ENCODE measurements around the gene SNRPD2. TPM values are rescaled to one million over a fixed set of nuclear protein-coding genes. Genes with fewer than 3 reads are reported as not detected.

SNRPD2 gene
- total RNA-seq, 1 donor from 2014 or later, result 405 TPM

DNA sequence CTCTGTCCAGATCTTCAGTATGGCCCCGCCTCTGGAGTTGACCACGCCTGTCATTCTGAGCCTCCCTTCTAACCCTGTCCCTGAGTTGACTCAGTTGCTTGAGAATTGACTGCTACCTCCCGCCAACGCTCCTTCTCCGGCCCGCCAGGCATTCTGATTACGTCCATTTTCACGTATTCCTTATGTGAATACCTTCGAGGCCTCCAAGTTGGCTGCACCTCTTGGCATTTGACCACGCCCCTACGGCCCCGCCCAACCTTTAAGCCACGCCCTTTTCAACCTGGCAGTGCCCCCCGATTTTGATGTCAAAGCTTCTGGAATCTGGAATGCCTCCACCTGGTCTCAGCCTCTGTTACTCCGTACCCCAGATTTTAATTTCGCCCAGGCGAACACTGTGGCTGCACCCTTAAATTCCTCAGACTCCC lies 50.9 kb downstream of the SNRPD2 start:
- Mint-ChIP-seq H3K27me3 (ENCODE audit: insufficient read depth, low read depth) (peaks cover 17% of the 10 kb centered on the region), H3K36me3 (no peaks in the 10 kb centered on the region), H3K27ac (no peak overlapping the region), H3K4me3 (peak overlapping the region; percentile 71), H3K9me3 (no peaks in the 10 kb centered on the region), H3K4me1 (peaks cover 45% of the 10 kb centered on the region)
- Histone ChIP-seq H3K36me3 (no peaks in the 10 kb centered on the region), H3K4me3 (peak overlapping the region; percentile 39), H3K27me3 (peaks cover 23% of the 10 kb centered on the region), H3K9ac (no peak overlapping the region), H3K4me1 (peaks cover 13% of the 10 kb centered on the region), H3K27ac (no peak overlapping the region), H3K4me2 (peak overlapping the region; percentile 74), H3K9me3 (ENCODE audit: low read depth) (no peaks in the 10 kb centered on the region), H3K79me2 (ENCODE audit: low read depth) (no peaks in the 10 kb centered on the region), H4K20me1 (ENCODE audit: low read depth) (peaks cover 4% of the 10 kb centered on the region), H2AFZ (replicated peaks) (no peak overlapping the region), H3F3A (ENCODE audit: low read depth) (peaks cover 61% of the 10 kb centered on the region)
- TF ChIP-seq EZH2phosphoT487 (IDR thresholded peaks at IDR 0.05) (no peak), EZH2 (IDR thresholded peaks at IDR 0.05) (no peak)
- TF ChIP-seq, protein P1, sequence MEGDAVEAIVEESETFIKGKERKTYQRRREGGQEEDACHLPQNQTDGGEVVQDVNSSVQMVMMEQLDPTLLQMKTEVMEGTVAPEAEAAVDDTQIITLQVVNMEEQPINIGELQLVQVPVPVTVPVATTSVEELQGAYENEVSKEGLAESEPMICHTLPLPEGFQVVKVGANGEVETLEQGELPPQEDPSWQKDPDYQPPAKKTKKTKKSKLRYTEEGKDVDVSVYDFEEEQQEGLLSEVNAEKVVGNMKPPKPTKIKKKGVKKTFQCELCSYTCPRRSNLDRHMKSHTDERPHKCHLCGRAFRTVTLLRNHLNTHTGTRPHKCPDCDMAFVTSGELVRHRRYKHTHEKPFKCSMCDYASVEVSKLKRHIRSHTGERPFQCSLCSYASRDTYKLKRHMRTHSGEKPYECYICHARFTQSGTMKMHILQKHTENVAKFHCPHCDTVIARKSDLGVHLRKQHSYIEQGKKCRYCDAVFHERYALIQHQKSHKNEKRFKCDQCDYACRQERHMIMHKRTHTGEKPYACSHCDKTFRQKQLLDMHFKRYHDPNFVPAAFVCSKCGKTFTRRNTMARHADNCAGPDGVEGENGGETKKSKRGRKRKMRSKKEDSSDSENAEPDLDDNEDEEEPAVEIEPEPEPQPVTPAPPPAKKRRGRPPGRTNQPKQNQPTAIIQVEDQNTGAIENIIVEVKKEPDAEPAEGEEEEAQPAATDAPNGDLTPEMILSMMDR (IDR thresholded peaks at IDR 0.05), result no peak
- DNase-seq (ENCODE audit: low spot score), result peak; percentile 58

- Mint-ChIP-seq H3K27ac (no peak within 1 kb of the TSS), H3K4me3 (peak within 1 kb of the TSS; percentile 90), H3K4me1 (peaks cover 40% of the 10 kb centered on the region), H3K9me3 (no peaks in the 10 kb centered on the region), H3K27me3 (ENCODE audit: insufficient read depth, low read depth) (peaks cover 17% of the 10 kb centered on the region), H3K36me3 (no peaks in the 10 kb centered on the region)
- no peaks in the 10 kb centered on the region for H3K9me3 ChIP-seq (ENCODE audit: low read depth)
- H3K27me3 ChIP-seq, result peaks cover 11% of the 10 kb centered on the region
- peaks cover 12% of the 10 kb centered on the region for H3K4me1 ChIP-seq
- no peak within 1 kb of the TSS for H3K27ac ChIP-seq
- TF ChIP-seq, protein P1 (IDR thresholded peaks at IDR 0.05), result peak; percentile 53
- no peak for TF ChIP-seq EZH2 (IDR thresholded peaks at IDR 0.05)
- no peak for TF ChIP-seq EZH2phosphoT487 (IDR thresholded peaks at IDR 0.05)
- peak; percentile 94 for DNase-seq (ENCODE audit: low spot score)
- peak within 1 kb of the TSS; percentile 58 for H2AFZ ChIP-seq (replicated peaks)
- H3K36me3 ChIP-seq, result no peaks in the 10 kb centered on the region
- peaks cover 4% of the 10 kb centered on the region for H4K20me1 ChIP-seq (ENCODE audit: low read depth)
- no peaks in the 10 kb centered on the region for H3K79me2 ChIP-seq (ENCODE audit: low read depth)
- H3K4me3 ChIP-seq, result peak within 1 kb of the TSS; percentile 59
- H3K4me2 ChIP-seq, result peak within 1 kb of the TSS; percentile 78
- no peak within 1 kb of the TSS for H3K9ac ChIP-seq
- peaks cover 49% of the 10 kb centered on the region for H3F3A ChIP-seq (ENCODE audit: low read depth)
Measured at GRCh38 chr19:45638930-45639729, 52.6 kb downstream of the SNRPD2 start, which contains the start of gene EML2. TSS of gene EML2 (minus strand) at chr19:45639397. CDS start at chr19:45639376, 21 bp downstream.

DNA sequence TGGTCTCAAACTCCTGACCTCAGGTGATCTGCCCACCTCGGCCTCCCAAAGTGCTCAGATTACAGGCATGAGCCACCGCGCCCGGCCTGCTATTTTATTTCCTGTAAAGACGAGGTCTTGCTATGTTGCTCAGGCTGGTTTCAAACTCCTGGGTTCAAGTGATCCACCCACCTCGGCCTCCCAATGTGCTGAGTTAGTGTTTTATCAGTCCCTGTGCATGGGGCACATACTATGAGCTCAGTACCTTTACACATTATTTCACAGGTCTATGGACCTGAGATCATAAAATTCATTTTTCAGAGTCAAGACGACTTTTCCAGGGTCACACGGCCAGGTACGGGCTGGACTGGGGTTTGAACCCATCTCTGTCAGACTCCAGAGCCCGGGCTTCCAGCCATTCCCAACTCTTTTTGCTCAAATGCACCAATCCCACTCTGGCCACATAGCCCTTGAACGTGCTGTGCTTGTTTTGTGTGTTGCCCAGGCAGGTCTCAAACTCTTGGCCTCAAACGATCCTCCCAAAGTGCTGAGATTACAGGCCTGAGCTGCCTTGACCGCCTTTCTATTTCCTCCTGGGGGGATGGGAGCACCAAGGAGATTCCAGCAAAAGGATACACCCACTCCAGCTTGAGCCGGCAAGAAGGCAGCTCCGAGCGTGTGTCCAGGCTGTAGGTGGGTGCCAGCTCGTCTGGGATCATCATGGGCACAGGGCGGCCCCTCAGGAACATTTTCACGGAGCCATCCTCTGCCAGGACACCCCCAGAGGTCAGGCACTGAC lies 53.7 kb downstream of the SNRPD2 start:
- no peak overlapping the region for H3K27ac ChIP-seq
- no peak for DNase-seq (ENCODE audit: low spot score)

More for the DNA sequence above, 53.7 kb downstream of the SNRPD2 start:
- Histone ChIP-seq H3K4me1 (peaks cover 12% of the 10 kb centered on the region), H3K9me3 (ENCODE audit: low read depth) (no peaks in the 10 kb centered on the region), H3K27me3 (peaks cover 8% of the 10 kb centered on the region), H4K20me1 (ENCODE audit: low read depth) (peaks cover 4% of the 10 kb centered on the region), H3K4me3 (peak overlapping the region; percentile 59), H3K4me2 (peak overlapping the region; percentile 78), H3K36me3 (no peaks in the 10 kb centered on the region), H2AFZ (replicated peaks) (no peak overlapping the region), H3K79me2 (ENCODE audit: low read depth) (no peaks in the 10 kb centered on the region), H3K9ac (no peak overlapping the region), H3F3A (ENCODE audit: low read depth) (peaks cover 56% of the 10 kb centered on the region)
- Mint-ChIP-seq H3K36me3 (no peaks in the 10 kb centered on the region), H3K4me3 (peak overlapping the region; percentile 90), H3K27ac (no peak overlapping the region), H3K27me3 (ENCODE audit: insufficient read depth, low read depth) (peaks cover 14% of the 10 kb centered on the region), H3K4me1 (peaks cover 31% of the 10 kb centered on the region), H3K9me3 (no peaks in the 10 kb centered on the region)
- no peak for TF ChIP-seq EZH2phosphoT487 (IDR thresholded peaks at IDR 0.05)
- TF ChIP-seq EZH2 (IDR thresholded peaks at IDR 0.05), result no peak
- TF ChIP-seq, protein P1 (IDR thresholded peaks at IDR 0.05), result no peak

MicroRNA genes within 50 kb of the gene (microRNA counts, 767-probe panel; counts per million panel counts)
- microRNA hsa-miR-330-3p, result 460 counts per million, percentile 90 among the panel's probes with 10 or more counts
- microRNA hsa-miR-330-5p, result 460 counts per million, percentile 90 among the panel's probes with 10 or more counts
- 460 counts per million, percentile 90 among the panel's probes with 10 or more counts for microRNA hsa-miR-642a-5p
- microRNA hsa-miR-642b-3p, result 460 counts per million, percentile 90 among the panel's probes with 10 or more counts

Small RNA genes lying within 50 kb of the gene (microRNA-seq; reads per million reads assigned to microRNA genes)
- 27.4 reads per million, percentile 59 among the genes with 10 or more reads in this experiment for gene MIR330
- not detected for gene MIR642A
- not detected for gene MIR642B

Small RNA genes lying within 50 kb of the gene (small RNA-seq; reads per million reads assigned to genes)
- gene MIR642A, result not detected
- gene RN7SL836P, result not detected

Other genes with a start within 250 kb of the SNRPD2 start
- 2.3 and 5.4 TPM in 2 replicates for gene FOSB, start 224.0 kb downstream of the SNRPD2 start, total RNA-seq (ENCODE audit: low replicate concordance)
- gene RTN2, start 194.9 kb downstream of the SNRPD2 start, total RNA-seq (ENCODE audit: low replicate concordance), result 4.8 and 10.4 TPM in 2 replicates
- 2.4 and 3.6 TPM in 2 replicates for gene PPM1N, start 193.5 kb downstream of the SNRPD2 start, total RNA-seq (ENCODE audit: low replicate concordance)
- gene VASP, start 184.5 kb downstream of the SNRPD2 start, total RNA-seq (ENCODE audit: low replicate concordance), result 32.6 and 62.2 TPM in 2 replicates
- 3.7 and 11.3 TPM in 2 replicates for gene OPA3, start 107.2 kb downstream of the SNRPD2 start, total RNA-seq (ENCODE audit: low replicate concordance)
- not detected in 2 replicates for gene GPR4, start 89.7 kb downstream of the SNRPD2 start, total RNA-seq (ENCODE audit: low replicate concordance)
- 15.9 and 20.3 TPM in 2 replicates for gene EML2, start 52.6 kb downstream of the SNRPD2 start, total RNA-seq (ENCODE audit: low replicate concordance)
- gene GIPR, start 23.7 kb downstream of the SNRPD2 start, total RNA-seq (ENCODE audit: low replicate concordance), result not detected in 2 replicates
- 4.5 and 15.7 TPM in 2 replicates for gene QPCTL, start 713 bp upstream of the SNRPD2 start, total RNA-seq (ENCODE audit: low replicate concordance)
- gene FBXO46, start 38.9 kb upstream of the SNRPD2 start, total RNA-seq (ENCODE audit: low replicate concordance), result 7.5 and 21.3 TPM in 2 replicates
- 0.06 TPM in 1 of 2 replicates, not detected in the other for gene MEIOSIN, start 41.5 kb upstream of the SNRPD2 start, total RNA-seq (ENCODE audit: low replicate concordance)
- 8.1 and 50.8 TPM in 2 replicates for gene SIX5, start 77.3 kb upstream of the SNRPD2 start, total RNA-seq (ENCODE audit: low replicate concordance)
- gene DMPK, start 90.5 kb upstream of the SNRPD2 start, total RNA-seq (ENCODE audit: low replicate concordance), result 5.5 and 33.2 TPM in 2 replicates
- gene DMWD, start 100.9 kb upstream of the SNRPD2 start, total RNA-seq (ENCODE audit: low replicate concordance), result 22.8 and 50.3 TPM in 2 replicates
- gene RSPH6A, start 123.4 kb upstream of the SNRPD2 start, total RNA-seq (ENCODE audit: low replicate concordance), result 0.22 TPM in 1 of 2 replicates, not detected in the other
- gene SYMPK, start 171.2 kb upstream of the SNRPD2 start, total RNA-seq (ENCODE audit: low replicate concordance), result 38.3 and 65.7 TPM in 2 replicates
- gene FOXA3, start 172.4 kb upstream of the SNRPD2 start, total RNA-seq (ENCODE audit: low replicate concordance), result 7.3 and 8.4 TPM in 2 replicates
- 9.8 and 34.5 TPM in 2 replicates for gene IRF2BP1, start 194.2 kb upstream of the SNRPD2 start, total RNA-seq (ENCODE audit: low replicate concordance)
- gene MYPOP, start 210.7 kb upstream of the SNRPD2 start, total RNA-seq (ENCODE audit: low replicate concordance), result 0.07 and 1.9 TPM in 2 replicates
- gene NANOS2, start 222.8 kb upstream of the SNRPD2 start, total RNA-seq (ENCODE audit: low replicate concordance), result not detected in 2 replicates

Measured in neural progenitor cell (in vitro differentiated cells).